HCT116 (cell line): ENCODE measurements around the gene DBR1. TPM values are rescaled to one million over a fixed set of nuclear protein-coding genes. Genes with fewer than 3 reads are reported as not detected.

Experiments used
- ATAC-seq: fragments of 200-7000 bp; cut with Tn5 transposase; 2 replicates; pipeline ENCODE4 v1.9.1; 2020; ENCODE audit warnings: mild to moderate bottlenecking, moderate library complexity
- BruUV-seq: library from RNA; stranded (reverse); fragments of 400-500 nt; replicated peaks from 2 replicates; lab custom pipeline; 2021; lab: Mats Ljungman, UMichigan
- CTCF ChIA-PET: fragments of 300-600 bp; sonication (Branson Sonifier 250); formaldehyde crosslinking; loops from one replicate; lab custom pipeline; 2021; ENCODE audit warnings: antibody characterized with exemption; lab: Charles Lee
- POLR2A ChIA-PET: fragments of 300-600, 350-600 bp; sonication (Branson Sonifier 250); formaldehyde crosslinking; loops from one replicate; lab custom pipeline; 2021; ENCODE audit warnings: antibody characterized with exemption; lab: Charles Lee
- RAD21 ChIA-PET, 2 experiments: fragments of 300-600 bp; sonication (Branson Sonifier 250); formaldehyde crosslinking; loops; one replicate each; lab custom pipeline; 2023; ENCODE audit warnings: low total read pairs in 2 of 2; ENCODE audit not compliant: uncharacterized antibody in 2 of 2, unreplicated experiment in 2 of 2, low non-redundant PET in 1 of 2; lab: Charles Lee
- DNase-seq: peaks from one replicate; pipeline ENCODE4 v3.0.0-alpha.2; 2010; ENCODE audit warnings: low read depth, low spot score
- H2AFZ ChIP-seq: fragments of 200-600 bp; shearing (Covaris generic), sonication (generic); 2 replicates; pipeline ENCODE4 v1.6.1; 2017; ENCODE audit warnings: low read depth, mixed run types, mixed read lengths, antibody characterized with exemption, low read length; ENCODE audit not compliant: poor library complexity, severe bottlenecking
- H3K27ac ChIP-seq: 2 replicates; pipeline ENCODE4 v1.5.1; 2012; ENCODE audit warnings: low read depth, low read length
- H3K27me3 ChIP-seq: fragments of 200-600 bp; sonication (generic); 2 replicates; pipeline ENCODE4 v1.6.1; 2016; ENCODE audit warnings: mixed run types, low read length, mixed read lengths; ENCODE audit not compliant: insufficient read depth
- H3K36me3 ChIP-seq, 2 experiments: fragments of 200-500 bp in 1 of 2; fragments of 200-600 bp in 1 of 2; sonication (Bioruptor generic) in 1 of 2; sonication (generic) in 1 of 2; 2 replicates each; pipeline versions ENCODE4 v1.5.1 to v1.6.1; 2014 to 2016; ENCODE audit warnings: low read length in 2 of 2, inconsistent platforms in 1 of 2, mixed read lengths in 1 of 2, mixed run types in 1 of 2; ENCODE audit not compliant: insufficient read depth in 2 of 2, control insufficient read depth in 1 of 2
- H3K4me1 ChIP-seq, 2 experiments: fragments of 200-600 bp in 1 of 2; sonication (generic) in 1 of 2; 2 replicates each; pipeline versions ENCODE4 v1.5.1 to v1.6.1; 2012 to 2017; ENCODE audit warnings: low read length in 2 of 2, inconsistent platforms in 1 of 2, mild to moderate bottlenecking in 1 of 2, mixed read lengths in 1 of 2, mixed run types in 1 of 2, moderate library complexity in 1 of 2; ENCODE audit not compliant: insufficient read depth in 2 of 2, control insufficient read depth in 1 of 2
- H3K4me2 ChIP-seq: fragments of 200-600 bp; sonication (generic); 2 replicates; pipeline ENCODE4 v1.6.1; 2017; ENCODE audit warnings: mixed run types, low read length, mixed read lengths
- H3K4me3 ChIP-seq, 2 experiments: fragments of 200-600 bp in 1 of 2; sonication (generic) in 1 of 2; replicated peaks in 1 of 2; 2 replicates each; pipeline ENCODE4 v1.5.1; 2011 to 2016; ENCODE audit warnings: low read length in 2 of 2, control low read depth in 1 of 2, low read depth in 1 of 2, mild to moderate bottlenecking in 1 of 2, mixed read lengths in 1 of 2, mixed run types in 1 of 2
- H3K79me2 ChIP-seq: fragments of 200-600 bp; sonication (generic); 2 replicates; pipeline ENCODE4 v1.6.1; 2017; ENCODE audit warnings: mild to moderate bottlenecking, mixed run types, low read length, moderate library complexity, mixed read lengths; ENCODE audit not compliant: insufficient read depth
- H3K9ac ChIP-seq: fragments of 200-600 bp; sonication (generic); 2 replicates; pipeline ENCODE4 v1.6.1; 2016; ENCODE audit warnings: low read length, mixed read lengths
- H3K9me2 ChIP-seq: fragments of 200-600 bp; sonication (generic), shearing (Covaris generic); 2 replicates; pipeline ENCODE4 v1.6.1; 2017; ENCODE audit warnings: mixed run types, mild to moderate bottlenecking, moderate library complexity; ENCODE audit not compliant: insufficient read depth
- H3K9me3 ChIP-seq, 2 experiments: fragments of 200-500 bp in 1 of 2; fragments of 200-600 bp in 1 of 2; sonication (Bioruptor generic) in 1 of 2; sonication (generic) in 1 of 2; 2 replicates each; pipeline ENCODE4 v1.6.1; 2014 to 2017; ENCODE audit warnings: low read length in 2 of 2, mixed read lengths in 2 of 2, inconsistent platforms in 1 of 2, low read depth in 1 of 2, mild to moderate bottlenecking in 1 of 2, mixed run types in 1 of 2, moderate library complexity in 1 of 2; ENCODE audit not compliant: control insufficient read depth in 1 of 2, insufficient read depth in 1 of 2
- H4K20me1 ChIP-seq: fragments of 200-600 bp; sonication (generic), shearing (Covaris generic); 2 replicates; pipeline ENCODE4 v1.6.1; 2017; ENCODE audit warnings: mixed run types, mild to moderate bottlenecking, moderate library complexity; ENCODE audit not compliant: insufficient read depth
- CBX3 ChIP-seq: IDR thresholded peaks from 2 replicates; pipeline ENCODE4 v1.6.1; 2012; ENCODE audit warnings: low read depth
- EGR1 ChIP-seq: IDR thresholded peaks from 2 replicates; pipeline ENCODE4 v1.6.1; 2012; ENCODE audit warnings: low read depth
- SIN3A ChIP-seq: IDR thresholded peaks from 2 replicates; pipeline ENCODE4 v1.6.1; 2012; ENCODE audit warnings: low read depth
- SP1 ChIP-seq: IDR thresholded peaks from 2 replicates; pipeline ENCODE4 v1.6.1; 2012; ENCODE audit warnings: low read depth
- SRF ChIP-seq: IDR thresholded peaks from 2 replicates; pipeline ENCODE4 v1.6.1; 2012; ENCODE audit warnings: low read depth
- TCF7L2 ChIP-seq: IDR thresholded peaks from 2 replicates; pipeline ENCODE4 v1.7.0; 2011; ENCODE audit warnings: borderline replicate concordance, inconsistent platforms; ENCODE audit not compliant: insufficient read depth, insufficient read length; ENCODE audit errors: extremely low read depth
- YY1 ChIP-seq: IDR thresholded peaks from 2 replicates; pipeline ENCODE4 v1.6.1; 2011; ENCODE audit warnings: low read length, low read depth, moderate library complexity, mild to moderate bottlenecking; ENCODE audit not compliant: insufficient replicate concordance; ENCODE audit errors: extremely low read depth
- ZNF274 ChIP-seq: fragments of 200-500 bp; sonication (Bioruptor generic); IDR thresholded peaks from 2 replicates; pipeline ENCODE4 v1.6.1; 2014; ENCODE audit warnings: mild to moderate bottlenecking, low read depth, low read length, inconsistent platforms
- intact Hi-C: fragments of 100-400 bp; cut with micrococcal nuclease; formaldehyde crosslinking; loops from 2 replicates; pipeline ENCODE4 v1.10.0; 2022
- total RNA-seq: library from RNA; stranded (reverse); gene quantifications from one replicate; pipeline ENCODE4 v1.2.1, GENCODE V29; 2021; ENCODE audit not compliant: unreplicated experiment
- TF ChIP-seq, protein P1 (sequence below), 3 experiments: fragments of 200-600 bp in 1 of 3; sonication (generic) in 1 of 3; IDR thresholded peaks in 2 of 3; conservative IDR thresholded peaks in 1 of 3; 2 replicates each; pipeline ENCODE4 v1.5.1; 2012 to 2017; ENCODE audit warnings: low read depth in 2 of 3, low read length in 2 of 3, antibody characterized with exemption in 1 of 3, borderline replicate concordance in 1 of 3, control low read depth in 1 of 3, mild to moderate bottlenecking in 1 of 3, mixed read lengths in 1 of 3, mixed run types in 1 of 3, moderate library complexity in 1 of 3; ENCODE audit not compliant: insufficient read depth in 1 of 3
- TF ChIP-seq, protein P2 (sequence below): IDR thresholded peaks from 2 replicates; pipeline ENCODE4 v1.6.1; 2012

Gene DBR1
- total RNA-seq, 1 experiment from 2014 or later = 21.6 TPM

DNA sequence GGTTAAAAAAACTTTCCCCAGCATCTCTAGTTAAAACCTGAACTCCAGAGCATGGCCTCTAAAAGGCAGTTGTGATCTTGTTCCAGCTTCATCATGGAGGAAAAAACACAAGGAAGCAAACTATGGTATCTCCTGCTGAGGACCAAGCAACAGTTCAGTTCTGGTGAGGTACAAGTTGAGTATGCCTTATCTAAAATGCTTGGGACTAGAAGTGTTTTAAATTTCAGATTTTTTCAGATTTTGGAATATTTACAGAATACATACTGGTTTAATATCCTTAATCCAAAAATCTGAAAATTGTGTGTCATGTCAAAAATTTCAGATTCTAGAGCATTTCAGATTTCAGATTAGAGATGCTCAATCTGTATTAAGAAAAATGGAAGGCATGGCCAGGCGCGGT is 9.7 kb downstream of the DBR1 start (continued):
- no peak for TF ChIP-seq YY1
- TF ChIP-seq, protein P1, sequence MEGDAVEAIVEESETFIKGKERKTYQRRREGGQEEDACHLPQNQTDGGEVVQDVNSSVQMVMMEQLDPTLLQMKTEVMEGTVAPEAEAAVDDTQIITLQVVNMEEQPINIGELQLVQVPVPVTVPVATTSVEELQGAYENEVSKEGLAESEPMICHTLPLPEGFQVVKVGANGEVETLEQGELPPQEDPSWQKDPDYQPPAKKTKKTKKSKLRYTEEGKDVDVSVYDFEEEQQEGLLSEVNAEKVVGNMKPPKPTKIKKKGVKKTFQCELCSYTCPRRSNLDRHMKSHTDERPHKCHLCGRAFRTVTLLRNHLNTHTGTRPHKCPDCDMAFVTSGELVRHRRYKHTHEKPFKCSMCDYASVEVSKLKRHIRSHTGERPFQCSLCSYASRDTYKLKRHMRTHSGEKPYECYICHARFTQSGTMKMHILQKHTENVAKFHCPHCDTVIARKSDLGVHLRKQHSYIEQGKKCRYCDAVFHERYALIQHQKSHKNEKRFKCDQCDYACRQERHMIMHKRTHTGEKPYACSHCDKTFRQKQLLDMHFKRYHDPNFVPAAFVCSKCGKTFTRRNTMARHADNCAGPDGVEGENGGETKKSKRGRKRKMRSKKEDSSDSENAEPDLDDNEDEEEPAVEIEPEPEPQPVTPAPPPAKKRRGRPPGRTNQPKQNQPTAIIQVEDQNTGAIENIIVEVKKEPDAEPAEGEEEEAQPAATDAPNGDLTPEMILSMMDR (IDR thresholded peaks at IDR 0.05 in 2 of 3, conservative IDR thresholded peaks at IDR 0.05 in 1 of 3; ENCODE audit: borderline replicate concordance in 1 of 3, insufficient read depth in 1 of 3, low read depth in 2 of 3, low read length in 2 of 3) = no peak

- H3K36me3 ChIP-seq = peaks cover 9 to 11% of the 10 kb centered on the region in 2 experiments; a peak in 3 of 4 replicates
- no peaks in the 10 kb centered on the region for H3K4me1 ChIP-seq
- H4K20me1 ChIP-seq = no peaks in the 10 kb centered on the region
- H3K9me2 ChIP-seq = no peaks in the 10 kb centered on the region
- POLR2A ChIA-PET = interaction anchor here (0.6 kb wide), 1 partner anchor 8 kb away, joined by 9 read pairs; no protein-coding TSS in a partner anchor
- no TSS peak for BruUV-seq
- H3K79me2 ChIP-seq = no peaks in the 10 kb centered on the region
- ATAC-seq (no peak), DNase-seq (no peak)
- no peaks in the 10 kb centered on the region for H3K9me3 ChIP-seq
- H3K27ac ChIP-seq = no peak overlapping the region
- no peak overlapping the region for H3K4me3 ChIP-seq
- TF ChIP-seq TCF7L2 (no peak), SP1 (no peak), ZNF274 (no peak), SRF (no peak), CBX3 (no peak), SIN3A (no peak), EGR1 (no peak)
- TF ChIP-seq, protein P1 (IDR thresholded peaks at IDR 0.05 in 2 of 3, conservative IDR thresholded peaks at IDR 0.05 in 1 of 3; ENCODE audit: borderline replicate concordance in 1 of 3, insufficient read depth in 1 of 3, low read depth in 2 of 3, low read length in 2 of 3) = no peak
- TF ChIP-seq, protein P2, sequence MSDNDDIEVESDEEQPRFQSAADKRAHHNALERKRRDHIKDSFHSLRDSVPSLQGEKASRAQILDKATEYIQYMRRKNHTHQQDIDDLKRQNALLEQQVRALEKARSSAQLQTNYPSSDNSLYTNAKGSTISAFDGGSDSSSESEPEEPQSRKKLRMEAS = no peak
- H3K4me2 ChIP-seq = no peak overlapping the region
- H3K9ac ChIP-seq = no peak overlapping the region
- H3K27me3 ChIP-seq = no peaks in the 10 kb centered on the region
- CTCF ChIA-PET = no interaction called here
- intact Hi-C loops = no loop called here
- RAD21 ChIA-PET = no interaction called here
- H2AFZ ChIP-seq = no peak overlapping the region
Observed at GRCh38 chr3:138157743-138158142, 17.0 kb downstream of the DBR1 start.
